GM23248 (cell line): Measurements from ENCODE around the gene EFR3B.

Source experiments
- EZH2 ChIP-seq: fragments of 200-600 bp; sonication (generic); IDR thresholded peaks from 2 replicates; pipeline ENCODE4 v1.6.1; 2018; ENCODE audit warnings: antibody characterized with exemption, mild to moderate bottlenecking; ENCODE audit not compliant: insufficient read depth, poor library complexity, severe bottlenecking
- EZH2phosphoT487 ChIP-seq: fragments of 200-600 bp; sonication (generic); IDR thresholded peaks from 2 replicates; pipeline ENCODE4 v1.6.1; 2018; ENCODE audit warnings: antibody characterized with exemption, moderate library complexity, mild to moderate bottlenecking, low read depth; ENCODE audit not compliant: insufficient read depth

- no peak for TF ChIP-seq EZH2
- TF ChIP-seq EZH2phosphoT487: no peak
Observed at GRCh38 chr2:25073025-25073424, 31.1 kb downstream of the EFR3B start.
